Dermis microvascular lymphatic vessel endothelial cell (primary cell): Measurements from ENCODE around the gene AFF3. TPM values are rescaled to one million over a fixed set of nuclear protein-coding genes. Genes with fewer than 3 reads are reported as not detected.
"Not testable (repeated sequence)": the region's sequence is repeated elsewhere in the genome, so short reads cannot be mapped to it uniquely, and the experiment has no call there.

ENCODE experiments used
- DNase-seq, 2 donors: peaks; one replicate each; pipeline versions ENCODE4 v3.0.0 to v3.0.0-alpha.2; 2010; ENCODE audit warnings: low read depth in 2 of 2
- total RNA-seq: library from RNA; depleted of rRNA; stranded (reverse); fragments of >200 nt; gene quantifications from 2 replicates; pipeline ENCODE4 v1.2.1, GENCODE V29; 2014

AFF3 gene
- total RNA-seq, 1 donor from 2014 or later: under 0.01 TPM

DNA sequence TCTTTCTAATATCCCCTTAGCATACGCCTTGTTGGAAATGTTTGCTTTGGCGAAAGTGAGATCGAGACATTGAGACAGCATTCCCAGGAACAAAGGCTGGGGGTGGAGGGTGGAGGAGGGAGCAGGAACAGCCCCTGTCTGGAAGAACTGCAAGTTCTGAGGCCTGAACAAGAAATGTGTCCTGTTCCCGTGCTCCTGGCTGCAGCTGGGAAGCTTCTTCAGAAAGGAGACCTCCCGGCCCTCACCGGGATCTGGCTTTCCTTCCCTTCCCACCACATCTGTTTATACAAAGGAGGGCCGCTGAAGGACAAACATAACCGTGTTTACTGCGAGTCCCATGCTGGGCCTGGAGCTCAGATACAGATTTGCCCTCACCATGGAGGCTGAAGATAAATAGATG, 35.9 kb downstream of the AFF3 start:
- DNase-seq: no peak

DNA sequence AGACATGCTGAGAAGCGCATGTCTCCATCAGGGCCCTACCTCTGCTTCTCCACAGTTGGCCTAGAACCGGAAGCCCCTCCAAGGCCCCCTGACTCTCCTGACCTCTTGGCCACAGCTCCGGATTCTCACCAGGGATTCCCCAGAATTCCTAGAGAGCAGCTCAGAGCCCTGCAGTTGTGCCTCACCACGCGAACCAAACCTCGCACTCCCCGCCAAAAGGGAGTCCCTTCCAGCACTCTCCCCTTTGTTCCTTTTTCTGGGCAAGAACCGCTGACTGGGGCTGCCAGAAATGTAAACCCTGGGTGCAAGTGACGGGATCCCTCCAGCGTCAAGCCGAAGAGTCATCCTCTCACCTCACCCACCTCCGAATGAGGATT, 36.7 kb downstream of the AFF3 start:
- no peak for DNase-seq

DNA sequence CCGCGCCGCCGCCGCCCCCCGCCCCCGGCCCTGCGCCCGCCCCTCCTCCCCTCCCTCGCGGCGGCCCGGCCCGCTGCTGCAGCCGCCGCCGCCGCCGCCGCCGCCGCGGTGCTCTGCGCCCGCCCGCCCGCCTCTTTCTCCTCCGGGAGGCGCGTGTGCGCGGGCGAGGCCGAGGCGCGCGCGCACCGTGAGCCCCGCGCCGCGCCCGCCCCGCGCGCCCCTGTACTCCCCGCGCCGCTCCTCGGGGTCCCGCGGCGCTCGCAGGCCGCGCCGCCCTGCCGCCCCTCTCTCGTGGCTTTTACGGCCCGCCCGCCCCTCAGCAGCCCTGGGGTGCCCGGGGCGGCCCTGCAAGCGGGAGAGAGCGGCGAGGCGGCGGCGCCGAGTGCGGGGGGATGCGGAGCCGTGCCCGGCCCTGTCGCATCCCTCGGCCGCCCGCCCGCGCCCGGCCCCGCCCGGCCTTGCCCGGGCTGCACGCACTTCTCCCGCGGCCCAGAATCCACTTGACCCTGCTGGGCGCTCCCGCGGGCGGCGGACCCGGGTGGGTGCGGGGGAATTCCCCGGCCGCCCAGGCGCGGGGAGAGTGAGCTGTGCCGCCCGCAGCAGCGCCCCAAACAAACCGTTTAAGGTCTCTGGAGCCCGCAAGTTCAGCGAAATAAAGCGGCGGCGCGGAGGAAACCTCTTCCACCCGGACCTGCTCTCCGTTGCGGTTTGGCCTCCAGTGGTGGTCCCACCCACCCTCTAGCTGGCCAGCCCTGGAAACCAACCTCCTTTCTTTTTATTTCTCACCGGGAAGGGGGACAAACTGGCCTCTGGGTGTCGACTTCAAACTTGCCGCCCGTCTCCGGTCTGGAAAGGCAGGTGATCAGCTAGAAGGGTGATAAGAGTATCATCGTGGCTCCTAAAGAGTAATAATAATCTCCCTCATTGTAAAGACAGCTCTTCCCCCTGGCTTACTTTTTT, 37.4 kb downstream of the AFF3 start:
- DNase-seq: peak in 1 of 2 donors; percentile 3

DNA sequence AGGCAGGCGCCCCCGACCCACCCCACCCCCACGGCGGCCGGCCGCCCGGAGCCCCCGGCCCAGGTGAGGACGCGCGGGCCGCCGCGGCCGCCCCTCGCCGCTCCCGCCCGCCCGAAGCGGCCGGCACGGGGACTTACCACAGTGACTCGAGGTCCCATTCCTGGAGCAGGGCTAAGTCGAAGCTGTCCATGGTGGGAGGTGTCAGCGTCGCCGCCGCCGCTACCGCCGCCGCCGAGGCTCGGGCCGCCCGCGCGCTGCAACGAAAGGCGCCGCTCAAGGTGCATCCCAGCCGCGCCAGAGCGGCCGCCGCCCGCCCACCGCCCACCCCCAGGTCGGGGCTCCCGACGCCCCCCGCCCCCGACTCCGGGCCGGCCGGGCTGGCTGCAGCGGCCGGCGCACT, 38.1 kb downstream of the AFF3 start:
- not testable (repeated sequence) for DNase-seq

- DNase-seq: not testable (repeated sequence)
Observed at GRCh38 chr2:100103527-100104252, 38.7 kb downstream of the AFF3 start.

GRCh38 chr2:100102466-100103180, 39.8 kb downstream of the AFF3 start:
- not testable (repeated sequence) for DNase-seq

DNA sequence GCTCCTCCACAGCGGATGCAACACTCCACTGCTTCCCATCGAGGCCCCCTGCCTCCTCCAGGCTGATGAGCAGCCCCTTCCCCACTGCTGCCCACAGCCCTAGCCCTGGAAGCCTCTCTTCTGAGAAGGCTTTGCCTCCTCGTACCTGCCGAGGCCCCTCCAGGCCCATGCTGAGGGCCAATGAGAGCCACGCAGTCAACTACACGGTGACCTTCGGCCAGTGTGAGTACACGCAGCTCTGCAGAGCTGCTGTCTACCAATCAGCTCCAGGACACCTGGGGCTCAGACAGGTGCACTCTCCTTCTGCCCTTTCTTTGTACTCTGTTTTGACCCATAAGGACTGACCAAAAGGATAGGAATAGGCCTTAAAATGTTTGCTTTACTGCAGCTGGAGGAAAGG, 43.5 kb downstream of the AFF3 start:
- not testable (repeated sequence) for DNase-seq

DNA sequence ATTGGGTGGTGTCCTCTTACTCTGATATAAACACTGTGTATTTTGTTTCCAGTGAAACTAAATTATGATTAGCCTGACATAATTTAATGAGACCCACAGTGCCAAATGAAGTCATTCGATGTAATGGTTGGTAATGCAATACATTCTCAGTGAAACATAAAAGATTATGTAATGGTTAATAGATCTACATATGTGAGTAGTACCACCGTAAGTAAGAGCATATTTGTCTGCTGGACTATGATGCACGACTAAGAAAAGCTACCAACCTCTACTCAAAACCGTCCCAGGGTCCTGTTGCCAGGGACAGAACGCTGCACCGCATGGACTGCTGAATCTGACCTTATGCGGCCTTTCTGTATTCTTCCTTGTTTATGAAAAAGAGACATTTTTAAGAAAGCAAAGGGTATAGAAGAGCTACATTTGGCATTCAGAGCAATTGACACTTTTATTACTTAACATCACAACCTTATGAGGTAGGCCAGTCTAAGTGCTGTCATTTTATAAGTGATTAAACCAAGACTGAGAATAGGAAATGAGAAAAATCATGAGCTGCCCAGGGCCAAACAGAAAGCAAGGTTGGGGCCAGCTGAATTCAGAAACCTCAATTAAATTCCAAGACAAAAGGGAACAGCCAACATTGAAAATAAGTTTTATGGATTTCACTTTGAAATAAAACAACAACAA, 44.6 kb downstream of the AFF3 start:
- not testable (repeated sequence) for DNase-seq

GRCh38 chr2:100095845-100096244, 46.5 kb downstream of the AFF3 start:
- DNase-seq: not testable (repeated sequence)

DNA sequence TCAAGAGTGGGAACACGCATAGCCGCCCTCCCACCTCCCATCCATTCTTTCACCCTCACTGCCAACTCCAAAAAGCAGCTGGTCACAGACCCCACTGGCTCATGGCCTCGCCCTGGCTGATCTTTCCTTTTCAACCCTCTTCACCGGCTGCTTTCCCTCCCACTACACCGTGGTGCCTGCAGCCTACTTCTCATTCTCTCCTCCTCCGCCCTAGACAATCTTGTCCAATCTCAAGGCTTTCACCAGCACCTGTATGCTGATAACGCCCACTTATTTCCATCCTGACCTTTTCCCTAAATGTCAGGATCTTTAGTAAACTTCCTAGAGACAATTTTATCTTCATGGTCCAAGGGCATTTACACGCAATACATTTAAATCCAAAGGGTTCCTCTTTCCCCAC, 50.6 kb downstream of the AFF3 start:
- not testable (repeated sequence) for DNase-seq

GRCh38 chr2:100085744-100086143, 56.6 kb downstream of the AFF3 start:
- not testable (repeated sequence) for DNase-seq

DNA sequence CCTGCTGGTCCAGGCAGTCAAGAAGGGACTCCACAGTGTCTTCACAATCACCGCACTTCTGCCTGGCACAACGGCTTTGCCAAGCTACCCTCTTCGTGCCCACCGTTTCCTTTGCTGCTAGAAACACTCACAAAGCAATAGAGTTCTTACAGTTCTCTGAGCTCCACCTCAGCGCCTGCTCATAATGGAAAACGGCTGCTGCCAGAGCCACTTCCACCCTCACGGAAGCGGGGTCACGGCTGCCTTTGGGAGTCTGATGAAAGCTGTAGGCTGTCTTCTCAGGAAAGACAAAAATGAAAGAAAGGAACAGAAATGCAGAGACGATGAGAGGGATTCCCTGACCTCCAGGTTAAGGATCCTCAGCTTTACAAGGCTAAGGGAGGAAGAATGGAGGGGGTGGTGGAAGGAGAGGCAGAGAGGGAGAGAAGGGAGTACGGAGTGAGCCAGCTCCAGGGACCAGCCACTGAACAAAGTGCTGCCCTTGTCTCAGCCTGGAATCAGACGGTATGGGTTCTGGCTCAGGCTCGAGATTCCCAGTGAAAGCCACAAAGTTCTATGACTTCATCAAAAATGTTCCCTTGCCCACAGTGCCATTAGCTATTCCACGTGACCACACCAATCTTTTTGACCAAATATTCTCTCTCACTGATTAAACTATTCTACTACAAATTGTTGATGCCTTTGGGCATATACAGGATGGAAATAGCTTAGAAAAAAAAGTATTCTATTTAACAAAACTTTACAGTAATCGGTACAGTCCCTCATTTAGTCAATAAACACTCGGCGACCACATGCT, 58.8 kb downstream of the AFF3 start:
- not testable (repeated sequence) for DNase-seq

DNA sequence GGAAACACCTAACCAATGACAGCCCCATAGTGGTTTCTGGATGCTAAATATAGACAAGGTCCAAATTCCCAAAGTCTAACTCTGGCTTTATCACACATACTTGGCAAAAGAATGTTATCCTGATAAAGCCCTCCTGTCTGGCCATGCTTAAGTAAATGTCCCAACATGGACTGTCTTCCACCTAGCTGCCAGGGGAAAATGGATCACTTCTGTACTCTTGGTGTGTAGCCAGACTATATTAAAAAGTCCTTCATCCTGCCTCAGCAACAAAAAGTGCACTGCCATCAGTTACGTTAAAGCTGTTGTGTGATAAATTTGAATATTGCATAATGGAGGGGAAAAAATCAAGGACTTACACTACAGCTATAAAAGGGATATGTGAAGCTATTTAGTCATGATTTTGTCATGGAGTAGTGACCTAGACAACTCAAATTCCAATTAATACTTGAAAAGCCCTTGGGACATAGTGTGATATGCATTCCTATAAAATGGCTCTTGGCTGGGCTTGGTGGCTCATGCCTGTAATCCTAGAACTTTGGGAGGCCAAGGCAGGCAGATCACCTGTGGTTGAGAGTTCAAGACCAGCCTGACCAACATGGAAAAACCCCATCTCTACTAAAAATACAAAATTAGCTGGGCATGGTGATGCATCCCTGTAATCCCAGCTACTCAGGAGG, 60.0 kb downstream of the AFF3 start:
- DNase-seq: not testable (repeated sequence)

- no peak for DNase-seq
Observed at GRCh38 chr2:100077935-100078334, 64.5 kb downstream of the AFF3 start.

GRCh38 chr2:100077456-100077855, 64.9 kb downstream of the AFF3 start:
- DNase-seq: no peak

DNA sequence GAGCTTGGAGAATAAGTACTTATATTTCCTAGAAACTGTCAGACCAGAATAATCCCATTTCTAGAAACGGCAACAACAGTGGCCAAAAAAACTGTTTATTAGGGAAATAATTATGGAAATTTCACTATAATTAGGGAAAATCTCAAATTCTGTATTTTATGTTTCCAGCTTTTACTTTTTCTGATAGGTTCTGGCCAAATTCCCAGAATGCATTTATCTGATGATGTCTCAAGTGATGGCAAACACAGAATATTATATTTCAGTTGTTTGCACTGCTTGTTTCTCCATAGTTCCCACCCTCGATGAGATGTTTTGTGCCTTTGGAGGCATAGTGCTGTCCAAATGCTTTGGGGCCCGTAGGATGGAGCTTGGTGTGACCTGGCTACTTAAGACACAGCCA, 66.9 kb downstream of the AFF3 start:
- no peak for DNase-seq

DNA sequence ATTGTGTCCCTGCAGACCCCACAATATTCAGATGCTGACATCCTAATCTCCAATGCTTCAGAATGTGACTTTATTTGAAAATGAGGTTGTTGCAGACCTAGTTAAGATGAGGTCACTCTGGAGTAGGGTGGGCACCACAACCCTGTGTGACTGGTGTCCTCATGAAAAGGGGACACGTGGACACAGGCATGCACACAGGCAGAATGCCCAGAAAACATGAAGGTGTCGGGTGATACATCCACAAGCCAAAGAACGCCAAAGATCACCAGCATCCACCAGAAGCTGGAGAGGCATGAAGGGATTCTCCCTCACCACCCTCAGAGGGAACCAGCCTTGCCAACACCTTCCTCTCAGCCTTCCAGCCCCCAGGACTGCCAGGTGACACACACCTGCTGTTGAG, 69.3 kb downstream of the AFF3 start:
- no peak for DNase-seq

DNA sequence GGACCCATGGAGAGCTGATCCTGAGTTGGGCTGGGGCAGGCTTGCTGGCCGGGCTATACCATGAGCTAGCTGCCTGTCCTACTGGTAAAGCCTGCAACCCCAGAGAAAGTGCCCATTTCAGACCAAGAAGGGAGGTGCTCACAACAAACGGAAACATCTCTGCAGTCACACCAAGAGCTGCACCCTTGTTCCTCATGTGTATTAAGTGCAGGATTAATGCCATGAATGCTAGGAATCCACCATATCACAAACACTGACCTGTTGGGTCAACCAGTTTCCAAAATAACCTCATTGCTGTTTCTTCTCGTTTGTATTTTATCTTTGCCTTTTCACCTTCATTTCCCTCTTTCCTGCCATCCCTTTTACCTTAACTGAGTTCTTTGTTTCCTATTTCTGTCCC, 69.9 kb downstream of the AFF3 start:
- DNase-seq: no peak

GRCh38 chr2:100071335-100072043, 70.9 kb downstream of the AFF3 start:
- DNase-seq: no peak
